Measurements from ENCODE around the gene ARL6.

ARL6 gene

DNA sequence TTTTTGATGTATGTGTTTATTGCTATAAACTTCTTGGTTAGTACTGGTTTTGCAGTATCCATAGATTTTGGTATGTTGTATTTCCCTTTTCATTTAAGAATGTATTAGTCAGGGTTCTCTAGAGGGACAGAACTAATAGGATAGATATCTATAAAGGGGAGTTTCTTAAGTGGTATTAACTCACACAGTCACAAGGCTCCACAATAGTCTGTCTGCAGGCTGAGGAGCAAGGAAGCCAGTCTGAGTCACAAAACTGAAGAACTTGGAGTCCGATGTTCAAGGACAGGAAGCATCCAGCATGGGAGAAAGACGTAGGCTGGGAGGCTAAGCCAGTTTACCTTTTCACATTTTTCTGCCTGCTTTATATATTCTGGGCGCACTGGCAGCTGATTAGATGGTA lies 8.4 kb downstream of the ARL6 start:
- H3K36me3 ChIP-seq = no peaks in the 10 kb centered on the region
- peaks cover 6 to 14% of the 10 kb centered on the region in 2 experiments for H3K4me1 ChIP-seq (ENCODE audit: control insufficient read depth in 1 of 2, insufficient read depth in 1 of 2, low read depth in 1 of 2, low read length in 1 of 2)
- no peak overlapping the region for H3K27ac ChIP-seq
- TF ChIP-seq, protein P1, sequence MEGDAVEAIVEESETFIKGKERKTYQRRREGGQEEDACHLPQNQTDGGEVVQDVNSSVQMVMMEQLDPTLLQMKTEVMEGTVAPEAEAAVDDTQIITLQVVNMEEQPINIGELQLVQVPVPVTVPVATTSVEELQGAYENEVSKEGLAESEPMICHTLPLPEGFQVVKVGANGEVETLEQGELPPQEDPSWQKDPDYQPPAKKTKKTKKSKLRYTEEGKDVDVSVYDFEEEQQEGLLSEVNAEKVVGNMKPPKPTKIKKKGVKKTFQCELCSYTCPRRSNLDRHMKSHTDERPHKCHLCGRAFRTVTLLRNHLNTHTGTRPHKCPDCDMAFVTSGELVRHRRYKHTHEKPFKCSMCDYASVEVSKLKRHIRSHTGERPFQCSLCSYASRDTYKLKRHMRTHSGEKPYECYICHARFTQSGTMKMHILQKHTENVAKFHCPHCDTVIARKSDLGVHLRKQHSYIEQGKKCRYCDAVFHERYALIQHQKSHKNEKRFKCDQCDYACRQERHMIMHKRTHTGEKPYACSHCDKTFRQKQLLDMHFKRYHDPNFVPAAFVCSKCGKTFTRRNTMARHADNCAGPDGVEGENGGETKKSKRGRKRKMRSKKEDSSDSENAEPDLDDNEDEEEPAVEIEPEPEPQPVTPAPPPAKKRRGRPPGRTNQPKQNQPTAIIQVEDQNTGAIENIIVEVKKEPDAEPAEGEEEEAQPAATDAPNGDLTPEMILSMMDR (IDR thresholded peaks at IDR 0.05) = no peak
- no peaks in the 10 kb centered on the region for H3K9me3 ChIP-seq
- no peak overlapping the region for H3K4me3 ChIP-seq (ENCODE audit: low read depth in 1 of 2, low read length in 1 of 2)
- no peaks in the 10 kb centered on the region for H3K27me3 ChIP-seq

GRCh38 chr3:97778152-97778551 lies 13.6 kb downstream of the ARL6 start:
- Histone ChIP-seq H3K4me3 (ENCODE audit: low read depth in 1 of 2, low read length in 1 of 2) (no peak overlapping the region), H3K9me3 (no peaks in the 10 kb centered on the region), H3K27ac (peak overlapping the region; percentile 66), H3K36me3 (no peaks in the 10 kb centered on the region), H3K4me1 (ENCODE audit: control insufficient read depth in 1 of 2, insufficient read depth in 1 of 2, low read depth in 1 of 2, low read length in 1 of 2) (peaks cover 26 to 36% of the 10 kb centered on the region in 2 experiments), H3K27me3 (no peaks in the 10 kb centered on the region)
- TF ChIP-seq, protein P1 (IDR thresholded peaks at IDR 0.05) = no peak

DNA sequence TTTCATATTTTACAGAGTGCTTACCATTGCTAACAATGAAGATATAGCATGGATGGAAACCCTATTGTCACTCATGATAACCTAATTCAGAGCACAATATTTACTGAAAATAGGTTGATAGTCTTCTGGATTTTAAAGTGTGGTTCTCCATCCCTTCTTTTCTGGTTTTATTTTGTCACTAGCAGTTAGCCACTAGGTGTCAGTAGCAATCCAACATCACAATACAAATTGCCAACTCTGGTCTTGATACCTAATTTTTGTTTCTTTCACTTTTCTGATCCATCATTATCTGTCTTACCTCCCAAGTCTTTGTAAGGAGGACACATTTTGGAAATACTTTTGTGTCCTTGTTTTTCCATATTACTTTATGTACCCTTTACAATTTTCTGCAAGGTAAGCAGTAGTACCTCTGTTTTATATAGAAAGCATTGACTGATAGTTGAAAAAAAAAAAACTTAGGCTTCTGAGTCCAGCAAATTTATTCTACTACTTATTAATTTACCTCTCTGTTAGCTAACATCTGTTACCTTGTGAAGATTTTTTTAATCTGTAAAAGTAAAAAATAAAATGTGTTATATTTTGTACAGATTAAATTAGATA lies 29.0 kb downstream of the ARL6 start:
- H3K9me3 ChIP-seq = no peaks in the 10 kb centered on the region
- no peaks in the 10 kb centered on the region for H3K27me3 ChIP-seq
- no peak overlapping the region for H3K4me3 ChIP-seq (ENCODE audit: low read depth in 1 of 2, low read length in 1 of 2)
- H3K27ac ChIP-seq = no peak overlapping the region
- H3K4me1 ChIP-seq (ENCODE audit: control insufficient read depth in 1 of 2, insufficient read depth in 1 of 2, low read depth in 1 of 2, low read length in 1 of 2) = no peaks in the 10 kb centered on the region
- no peaks in the 10 kb centered on the region for H3K36me3 ChIP-seq
- TF ChIP-seq, protein P1 (IDR thresholded peaks at IDR 0.05) = no peak

- H3K36me3 ChIP-seq = no peaks in the 10 kb centered on the region
- H3K27me3 ChIP-seq = no peaks in the 10 kb centered on the region
- H3K27ac ChIP-seq = no peak overlapping the region
- H3K4me1 ChIP-seq (ENCODE audit: control insufficient read depth in 1 of 2, insufficient read depth in 1 of 2, low read depth in 1 of 2, low read length in 1 of 2) = no peaks in the 10 kb centered on the region
- H3K4me3 ChIP-seq (ENCODE audit: low read depth in 1 of 2, low read length in 1 of 2) = no peak overlapping the region
- TF ChIP-seq, protein P1 (IDR thresholded peaks at IDR 0.05) = no peak
- H3K9me3 ChIP-seq = no peaks in the 10 kb centered on the region
Observed at GRCh38 chr3:97795951-97796350, 31.4 kb downstream of the ARL6 start.

DNA sequence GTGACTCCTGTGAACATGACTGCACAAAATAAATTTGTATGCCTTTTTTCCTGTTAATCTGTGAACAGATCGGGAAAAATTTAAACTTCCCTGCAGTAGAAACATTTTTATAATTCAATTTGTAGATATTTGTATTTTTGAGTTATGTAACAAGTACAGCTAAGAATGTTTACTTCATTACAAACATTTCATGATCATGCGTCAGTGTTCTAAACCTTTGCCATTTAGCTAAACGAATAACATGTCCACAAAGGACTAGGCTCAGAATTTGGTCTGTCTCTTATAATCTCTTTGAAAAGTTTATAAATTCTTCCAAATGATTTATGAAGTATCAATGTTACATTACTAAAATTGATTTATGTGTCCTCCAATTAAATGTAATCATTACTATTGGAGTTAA lies 39.9 kb downstream of the ARL6 start:
- H3K9me3 ChIP-seq = no peaks in the 10 kb centered on the region
- no peak overlapping the region for H3K27ac ChIP-seq
- H3K4me1 ChIP-seq (ENCODE audit: control insufficient read depth in 1 of 2, insufficient read depth in 1 of 2, low read depth in 1 of 2, low read length in 1 of 2) = no peaks in the 10 kb centered on the region
- H3K27me3 ChIP-seq = peaks cover 4% of the 10 kb centered on the region
- no peaks in the 10 kb centered on the region for H3K36me3 ChIP-seq
- TF ChIP-seq, protein P1 (IDR thresholded peaks at IDR 0.05) = no peak
- no peak overlapping the region for H3K4me3 ChIP-seq (ENCODE audit: low read depth in 1 of 2, low read length in 1 of 2)
